HG02852 (cell line): Measurements from ENCODE around the gene HK3.
"Not testable (repeated sequence)": the region's sequence is repeated elsewhere in the genome, so short reads cannot be mapped to it uniquely, and the experiment has no call there.

Experiments used
- ATAC-seq: cut with Tn5 transposase; IDR thresholded peaks from one replicate; pipeline ENCODE4 v1.9.1; 2021; ENCODE audit warnings: mild to moderate bottlenecking, moderate library complexity; ENCODE audit not compliant: unreplicated experiment

The HK3 gene

DNA sequence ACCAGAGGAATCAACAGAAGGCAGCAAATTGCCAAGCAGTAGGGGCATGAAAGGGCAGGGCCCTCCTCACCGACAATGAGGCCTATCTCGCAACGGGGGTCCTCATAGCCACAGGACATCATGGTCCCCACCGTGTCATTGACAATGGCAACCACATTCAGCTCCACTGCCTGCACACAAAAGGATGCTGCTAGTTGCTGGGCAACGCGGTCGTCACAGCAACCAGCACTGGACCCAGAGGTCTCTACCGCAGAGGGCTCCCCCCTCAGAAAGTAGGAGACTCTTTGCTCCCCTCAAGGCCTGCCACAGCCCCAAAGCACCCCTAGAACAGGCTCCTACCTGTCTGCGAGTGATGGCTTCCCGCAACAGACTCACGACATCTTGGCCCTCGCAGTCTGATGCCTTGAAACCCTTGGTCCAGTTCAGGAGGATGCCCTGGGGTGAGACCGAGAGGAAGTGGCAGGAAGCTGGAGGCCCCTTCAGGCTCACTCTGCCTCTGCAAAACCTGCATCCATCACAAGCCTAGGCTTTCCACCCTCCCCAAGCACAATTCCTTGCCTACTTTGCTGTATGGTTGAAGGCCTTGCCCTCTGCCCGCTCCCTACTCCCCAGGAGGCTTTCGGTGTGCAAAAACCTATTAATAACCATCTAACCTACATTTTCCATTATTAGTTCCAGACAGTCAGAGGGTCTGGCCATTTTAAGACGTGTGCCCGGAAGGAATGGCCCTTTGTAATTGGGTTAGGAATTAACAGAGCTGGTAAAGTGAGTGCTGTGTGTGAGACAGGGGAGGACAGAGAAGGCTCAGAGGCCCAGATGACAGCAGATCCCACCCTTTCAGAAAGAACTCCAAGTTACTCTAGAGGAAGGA lies 15.2 kb downstream of the HK3 start:
- no peak for ATAC-seq

DNA sequence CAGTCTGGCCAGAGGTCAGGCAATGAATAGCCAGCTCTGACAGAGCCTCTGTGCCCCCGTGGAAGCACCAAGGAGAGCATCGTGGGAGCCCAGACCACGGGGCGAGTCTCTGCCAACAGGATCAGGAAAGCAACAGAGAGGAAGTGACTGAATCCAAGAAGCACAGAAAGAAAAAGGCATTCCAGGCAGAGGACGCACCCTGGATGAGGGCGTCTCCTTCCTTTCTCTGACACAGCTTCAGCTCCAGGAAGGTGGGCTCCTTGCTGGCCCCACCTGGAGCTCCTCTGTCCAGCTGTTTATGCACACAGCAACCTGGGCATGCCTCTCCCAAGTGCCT lies 16.6 kb downstream of the HK3 start:
- ATAC-seq: no peak

DNA sequence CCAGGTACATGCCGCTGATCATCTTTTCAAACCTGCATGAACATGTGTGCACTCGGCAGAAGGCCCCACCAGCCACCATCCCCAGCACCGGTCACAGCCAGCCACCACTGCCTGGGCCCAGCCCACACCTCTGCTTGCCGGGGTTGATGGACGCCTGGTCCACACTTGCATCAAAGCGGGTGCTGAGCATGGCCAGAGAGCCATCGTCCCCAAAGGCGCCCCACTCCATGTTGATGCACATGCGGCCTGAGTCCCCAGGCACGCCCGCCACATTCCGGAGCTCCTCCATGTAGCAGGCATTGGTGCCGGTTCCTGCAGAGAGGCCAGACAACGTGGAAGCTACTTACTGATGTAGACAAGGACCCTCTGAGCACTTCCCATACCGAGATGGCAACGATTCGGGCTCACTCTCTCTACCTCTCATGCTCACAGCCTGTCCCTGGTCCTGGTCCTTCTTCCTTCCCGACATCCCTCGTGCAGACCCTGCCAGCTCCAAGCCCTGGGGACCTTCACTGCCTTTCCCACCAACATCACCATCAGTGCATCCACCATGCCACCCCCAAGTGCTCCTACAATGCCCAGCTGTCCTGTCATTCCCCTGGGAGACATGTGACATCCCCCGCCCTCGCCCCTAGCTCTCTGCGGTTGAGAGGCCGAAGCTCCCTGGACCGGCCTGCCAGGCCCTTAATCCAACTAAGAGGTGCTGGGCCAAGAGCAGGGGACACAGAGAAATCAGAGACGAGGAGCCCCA lies 17.2 kb downstream of the HK3 start:
- ATAC-seq: no peak

DNA sequence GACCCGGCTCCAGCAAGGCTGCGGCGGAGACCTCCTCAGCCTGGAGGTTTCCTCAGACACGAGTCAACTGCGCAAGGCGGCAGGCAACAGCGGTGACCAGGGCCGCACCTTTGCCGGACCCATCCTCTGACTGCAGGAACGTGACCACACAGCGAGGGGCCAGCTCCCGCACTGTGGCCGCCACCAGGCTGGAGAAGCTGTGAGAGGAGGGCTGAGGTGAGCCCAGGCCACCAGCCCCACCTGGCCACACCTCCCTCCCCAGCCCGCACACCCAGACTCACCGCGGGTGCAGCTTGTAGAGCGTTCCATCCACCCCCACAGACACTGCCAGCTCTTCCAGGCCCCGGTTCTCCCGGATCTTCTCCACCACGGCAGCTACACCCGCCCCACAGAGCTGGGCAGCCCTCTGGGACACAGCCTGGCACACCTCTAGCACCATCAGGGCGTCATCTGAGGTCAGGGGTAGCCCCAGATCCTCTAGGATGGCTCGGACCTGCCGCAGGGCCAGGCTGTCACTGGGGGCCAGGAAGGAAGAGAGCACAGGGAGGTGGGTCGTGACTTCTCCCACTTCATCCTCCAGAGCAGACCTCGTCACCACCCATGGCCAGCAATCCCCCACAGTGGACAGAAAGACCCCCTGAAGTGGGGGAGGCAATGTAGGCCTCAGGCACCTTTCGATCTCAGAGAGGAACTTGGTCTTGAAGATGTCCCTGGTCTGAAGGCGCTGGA lies 18.0 kb downstream of the HK3 start:
- ATAC-seq: no peak

DNA sequence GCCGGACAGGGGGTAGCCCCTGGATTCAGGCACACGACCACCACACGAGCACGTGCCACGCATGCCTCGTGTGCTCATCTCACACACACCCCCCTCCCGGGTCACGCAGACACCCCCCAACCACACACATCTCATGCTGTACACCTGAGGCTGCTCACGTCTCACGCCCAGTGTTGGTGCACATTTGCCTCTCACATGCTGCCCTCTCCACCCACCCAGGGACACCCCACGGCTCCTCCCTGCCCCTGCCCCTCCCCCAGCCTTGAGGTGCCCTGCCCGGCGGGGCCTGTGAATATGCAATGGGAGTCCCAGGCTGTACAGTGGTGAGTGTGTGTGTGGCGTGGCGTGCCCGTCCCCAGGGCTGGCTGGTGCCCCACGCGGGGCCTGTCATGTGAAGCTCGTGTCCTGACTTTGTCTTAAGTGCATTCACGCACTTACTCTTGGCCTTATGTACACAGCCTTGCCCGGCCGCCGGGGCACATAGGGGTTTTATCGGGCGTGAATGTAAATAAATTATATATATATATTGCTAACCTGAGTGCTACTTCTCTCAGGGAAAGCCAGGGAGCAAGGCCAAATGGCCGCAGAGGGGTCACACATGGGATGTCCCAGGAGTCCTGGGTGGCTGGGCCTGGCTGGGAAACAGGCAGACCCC lies 18.7 kb downstream of the HK3 start:
- no peak for ATAC-seq

DNA sequence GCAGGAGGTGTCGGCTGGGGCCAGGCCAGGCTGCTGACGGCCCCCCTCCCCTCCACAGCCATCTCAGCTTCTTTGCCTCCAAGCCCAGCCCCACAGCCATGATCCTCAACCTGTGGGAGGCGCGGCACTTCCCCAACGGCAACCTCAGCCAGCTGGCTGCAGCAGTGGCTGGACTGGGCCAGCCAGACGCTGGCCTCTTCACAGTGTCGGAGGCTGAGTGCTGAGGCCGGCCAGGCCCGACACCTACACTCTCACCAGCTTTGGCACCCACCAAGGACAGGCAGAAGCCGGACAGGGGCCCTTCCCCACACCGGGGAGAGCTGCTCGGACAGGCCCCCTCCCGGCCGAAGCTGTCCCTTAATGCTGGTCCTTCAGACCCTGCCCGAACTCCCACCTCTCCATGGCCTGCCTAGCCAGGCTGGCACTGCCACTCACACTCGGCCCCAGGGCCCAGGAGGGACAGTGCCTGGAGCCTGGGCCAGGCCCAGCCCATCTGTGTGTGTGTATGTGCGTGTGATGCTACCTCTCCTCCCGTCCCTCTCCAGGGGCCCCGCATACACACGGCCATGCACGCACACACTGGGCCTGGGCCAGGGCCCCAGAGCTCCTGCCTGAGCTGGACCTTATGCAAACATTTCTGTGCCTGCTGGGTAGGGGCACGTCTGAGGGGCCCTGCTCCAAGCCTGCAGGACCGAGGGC lies 19.3 kb downstream of the HK3 start:
- ATAC-seq: no peak

DNA sequence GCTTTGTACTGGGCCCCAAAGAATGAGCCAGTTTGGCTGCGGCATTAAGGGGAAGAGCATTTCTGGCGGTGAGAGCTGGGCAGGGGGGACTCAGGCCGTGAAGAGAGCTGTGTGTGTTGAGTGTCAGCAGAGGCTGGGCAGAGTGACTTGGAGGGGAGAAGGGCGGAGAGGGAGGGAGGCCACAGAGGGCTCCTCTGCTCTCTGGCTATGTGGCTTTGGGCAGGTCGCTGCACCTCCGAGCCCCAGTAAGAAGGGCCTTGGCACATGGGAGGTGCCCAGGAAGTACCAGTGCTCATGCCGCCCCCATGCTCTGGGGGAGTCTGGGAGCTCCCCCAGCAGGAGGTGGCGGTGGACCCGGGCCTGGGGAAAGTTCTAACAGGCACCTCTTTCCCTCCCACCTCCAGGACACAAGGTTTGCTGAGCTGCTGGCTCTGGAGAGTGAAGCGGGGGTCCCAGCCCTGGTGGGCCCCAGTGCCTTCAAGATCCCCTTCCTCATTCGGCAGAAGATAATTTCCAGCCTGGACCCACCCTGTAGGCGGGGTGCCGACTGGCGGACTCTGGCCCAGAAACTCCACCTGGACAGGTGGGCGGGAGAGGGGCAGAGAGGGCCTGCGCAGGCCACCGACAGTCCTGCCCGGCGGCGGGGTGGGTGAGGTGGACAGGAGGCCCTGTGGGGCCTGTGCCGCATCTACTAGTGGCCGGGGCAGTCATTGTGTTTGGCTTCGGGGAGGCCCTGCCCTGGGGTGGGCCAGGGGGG lies 20.1 kb downstream of the HK3 start:
- ATAC-seq: no peak

DNA sequence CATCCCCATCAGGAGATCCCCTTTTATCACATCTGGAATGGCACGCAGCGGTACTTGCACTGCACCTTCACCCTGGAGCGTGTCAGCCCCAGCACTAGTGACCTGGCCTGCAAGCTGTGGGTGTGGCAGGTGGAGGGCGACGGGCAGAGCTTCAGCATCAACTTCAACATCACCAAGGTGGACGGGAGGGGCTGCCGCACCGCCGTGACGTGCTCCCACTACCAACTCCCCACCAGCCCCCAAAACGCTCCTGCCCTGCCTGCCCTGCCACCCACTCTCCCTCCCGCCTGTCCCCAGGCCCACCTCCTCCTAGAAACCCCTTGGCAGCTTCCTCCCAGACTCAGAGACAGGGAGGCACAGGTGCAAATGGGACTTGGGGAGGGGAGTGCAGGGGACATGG lies 20.7 kb downstream of the HK3 start:
- no peak for ATAC-seq

DNA sequence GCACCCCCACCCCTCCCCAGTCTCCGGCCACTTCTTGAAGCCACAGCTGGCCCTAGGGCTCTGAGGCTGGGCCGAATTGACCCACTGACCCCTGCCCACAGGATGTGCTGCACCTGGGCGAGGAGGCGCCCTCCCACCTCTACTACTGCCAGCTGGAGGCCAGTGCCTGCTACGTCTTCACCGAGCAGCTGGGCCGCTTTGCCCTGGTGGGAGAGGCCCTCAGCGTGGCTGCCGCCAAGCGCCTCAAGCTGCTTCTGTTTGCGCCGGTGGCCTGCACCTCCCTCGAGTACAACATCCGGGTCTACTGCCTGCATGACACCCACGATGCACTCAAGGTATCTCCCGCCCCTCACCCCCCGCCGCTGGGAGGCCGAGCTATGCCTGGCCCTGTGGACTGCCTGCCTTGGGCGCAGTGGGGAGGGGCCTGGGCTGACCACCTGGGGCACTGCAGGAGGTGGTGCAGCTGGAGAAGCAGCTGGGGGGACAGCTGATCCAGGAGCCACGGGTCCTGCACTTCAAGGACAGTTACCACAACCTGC lies 21.3 kb downstream of the HK3 start:
- no peak for ATAC-seq

DNA sequence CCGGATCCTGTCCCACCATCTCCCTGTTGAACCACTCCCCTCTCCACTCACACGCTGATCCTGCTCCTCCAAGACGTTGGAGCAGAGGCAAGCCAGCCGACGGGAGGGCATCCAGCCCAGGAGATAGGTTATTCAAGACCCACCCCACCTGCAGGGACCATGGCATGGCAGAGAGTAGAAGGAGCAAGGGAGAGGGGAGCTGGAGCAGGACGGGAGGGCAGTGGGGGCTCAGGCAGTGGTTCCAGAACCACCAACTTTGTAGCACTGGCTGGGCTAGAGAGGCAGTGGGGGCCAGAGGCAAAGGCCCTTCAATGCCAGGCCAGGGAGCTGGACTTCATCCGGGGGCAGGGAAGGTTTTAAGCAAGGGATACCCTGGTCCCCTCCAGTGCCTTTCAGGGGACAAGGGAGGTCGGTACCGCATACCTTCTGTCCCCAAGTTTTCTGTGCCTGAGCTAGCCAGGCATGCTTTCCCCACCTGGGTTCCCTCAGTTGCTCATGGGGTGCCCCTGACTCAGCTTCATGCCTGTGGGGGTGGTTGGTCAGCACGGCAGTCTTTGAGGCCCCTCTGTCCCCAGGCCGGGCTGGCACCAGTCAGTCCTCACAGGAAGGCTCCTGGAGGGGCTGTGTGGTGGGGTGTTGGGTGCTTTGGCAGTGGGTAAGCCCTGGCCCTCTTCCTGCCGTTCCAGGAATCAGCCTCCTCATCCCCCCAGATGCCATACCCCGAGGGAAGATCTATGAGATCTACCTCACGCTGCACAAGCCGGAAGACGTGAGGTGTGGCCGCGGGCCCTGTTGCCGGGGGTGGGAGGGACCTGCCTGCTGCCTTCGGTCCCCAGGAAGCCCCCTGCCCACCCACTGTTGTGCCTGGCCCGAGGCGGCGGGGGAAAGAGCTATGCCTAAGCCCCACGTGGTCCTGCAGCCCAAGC lies 22.4 kb downstream of the HK3 start:
- no peak for ATAC-seq

DNA sequence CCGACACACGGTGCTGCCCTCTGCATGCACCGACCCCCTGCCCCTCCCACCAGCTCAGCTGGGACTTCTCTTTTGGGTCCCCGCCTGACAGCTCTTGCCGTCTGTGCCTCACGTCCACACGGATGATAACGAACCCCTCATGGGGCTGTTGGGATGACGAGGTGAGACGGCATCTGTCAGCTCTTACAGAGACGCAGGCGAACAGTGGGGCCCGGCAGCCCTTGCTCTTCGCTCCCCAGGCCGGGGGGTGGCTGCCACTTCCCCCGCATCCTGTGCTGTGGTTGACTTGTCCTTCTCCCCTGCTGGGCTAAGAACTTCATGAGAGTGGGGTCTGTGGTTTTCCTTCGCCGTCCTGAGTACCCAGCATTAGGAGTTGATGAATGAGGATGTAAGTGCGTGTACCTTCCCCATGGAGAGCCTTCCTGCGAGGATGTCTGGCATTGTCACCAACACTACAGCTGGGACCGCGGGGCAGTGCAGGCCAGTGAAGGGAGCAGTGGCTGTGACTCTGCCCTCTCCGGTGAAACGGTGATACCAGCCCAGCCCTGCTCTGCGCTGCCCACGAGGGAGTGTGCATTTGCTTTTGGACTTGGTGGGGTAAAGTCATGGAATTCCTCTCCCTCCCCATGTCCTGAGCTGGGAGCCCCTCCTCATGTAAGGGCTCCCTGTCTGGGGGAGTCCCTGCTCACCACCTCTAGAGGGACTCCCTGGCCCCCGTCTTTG lies 23.2 kb downstream of the HK3 start:
- no peak for ATAC-seq

DNA sequence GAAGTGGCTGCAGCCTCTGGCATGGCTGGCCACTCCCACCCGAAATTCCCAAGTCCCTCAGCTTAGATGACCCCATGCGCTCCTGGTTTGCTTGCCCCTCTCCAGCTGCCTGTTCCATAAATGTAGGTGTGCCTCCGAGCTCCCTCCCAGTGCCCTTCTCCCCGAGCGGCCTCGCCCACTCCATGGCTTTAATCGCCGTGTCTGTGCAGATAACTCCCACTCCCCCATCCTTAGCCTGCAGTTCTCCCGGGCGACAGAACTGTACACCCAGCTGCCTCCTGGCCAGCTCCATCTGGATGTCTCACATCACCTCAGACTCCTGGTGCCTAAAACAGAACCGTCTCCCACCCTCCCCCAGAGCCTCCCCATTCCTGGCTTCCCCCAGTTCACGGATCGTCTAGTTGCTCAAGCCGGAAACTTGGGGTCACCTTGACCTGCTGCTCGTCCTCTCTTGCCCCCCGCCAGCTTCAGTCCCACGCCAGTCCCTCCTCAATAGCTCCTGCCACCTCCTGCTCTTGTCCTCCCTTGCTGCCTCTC lies 24.1 kb downstream of the HK3 start:
- ATAC-seq: no peak

DNA sequence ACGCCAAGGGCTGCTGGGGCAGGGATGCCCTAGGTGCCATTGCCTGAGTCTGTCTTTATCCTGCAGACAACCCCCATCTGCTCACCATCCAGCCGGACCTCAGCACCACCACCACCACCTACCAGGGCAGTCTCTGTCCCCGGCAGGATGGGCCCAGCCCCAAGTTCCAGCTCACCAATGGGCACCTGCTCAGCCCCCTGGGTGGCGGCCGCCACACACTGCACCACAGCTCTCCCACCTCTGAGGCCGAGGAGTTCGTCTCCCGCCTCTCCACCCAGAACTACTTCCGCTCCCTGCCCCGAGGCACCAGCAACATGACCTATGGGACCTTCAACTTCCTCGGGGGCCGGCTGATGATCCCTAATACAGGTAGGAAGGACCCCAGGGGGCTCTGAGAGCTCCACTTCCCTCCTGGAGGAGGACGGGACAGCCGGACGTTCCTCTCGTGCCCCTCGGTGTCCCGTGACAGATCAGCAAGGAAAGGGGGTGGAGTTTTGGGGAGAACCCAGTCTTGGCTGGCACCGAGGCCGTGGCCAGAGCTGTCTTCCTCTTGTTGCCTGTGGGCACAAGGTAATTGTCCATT lies 24.9 kb downstream of the HK3 start:
- no peak for ATAC-seq

DNA sequence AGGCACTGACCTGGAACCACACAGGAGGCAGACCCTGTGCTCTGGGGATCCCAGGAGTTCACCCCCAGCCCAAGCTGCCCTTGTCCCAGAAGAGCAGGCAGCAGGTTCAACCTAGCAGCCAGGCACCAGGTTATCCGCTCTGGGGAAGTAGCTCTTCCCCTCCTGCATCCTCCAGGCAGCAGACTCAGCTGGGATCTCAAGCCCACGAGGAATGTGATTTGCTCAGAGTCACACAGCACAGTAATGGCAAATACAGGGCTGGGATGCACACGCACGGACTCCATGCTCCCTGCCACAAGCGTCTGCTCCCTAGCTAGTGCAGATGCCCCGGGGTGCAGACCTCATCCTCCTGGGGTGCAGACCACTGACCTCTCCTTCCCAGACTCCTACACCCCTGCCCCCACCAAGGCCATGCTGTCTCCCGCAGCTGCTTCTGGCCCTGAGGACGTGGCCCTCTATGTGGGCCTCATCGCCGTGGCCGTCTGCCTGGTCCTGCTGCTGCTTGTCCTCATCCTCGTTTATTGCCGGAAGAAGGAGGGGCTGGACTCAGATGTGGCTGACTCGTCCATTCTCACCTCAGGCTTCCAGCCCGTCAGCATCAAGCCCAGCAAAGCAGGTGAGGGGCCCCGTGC lies 25.5 kb downstream of the HK3 start:
- no peak for ATAC-seq

DNA sequence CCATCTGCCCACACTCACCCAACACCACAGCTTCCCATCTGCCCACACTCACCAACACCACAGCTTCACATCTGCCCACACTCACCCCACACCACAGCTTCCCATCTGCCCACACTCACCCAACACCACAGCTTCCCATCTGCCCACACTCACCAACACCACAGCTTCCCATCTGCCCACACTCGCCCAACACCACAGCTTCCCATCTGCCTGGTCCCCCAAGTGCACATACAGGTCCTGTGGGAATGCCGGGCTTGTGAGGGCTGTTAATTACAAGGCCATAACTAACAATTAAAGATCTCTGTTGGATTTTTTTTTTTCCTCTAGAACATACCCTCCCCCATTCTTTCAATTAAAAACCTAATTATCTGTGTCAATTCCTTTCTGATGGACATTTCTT lies 26.1 kb downstream of the HK3 start:
- ATAC-seq: not testable (repeated sequence)

DNA sequence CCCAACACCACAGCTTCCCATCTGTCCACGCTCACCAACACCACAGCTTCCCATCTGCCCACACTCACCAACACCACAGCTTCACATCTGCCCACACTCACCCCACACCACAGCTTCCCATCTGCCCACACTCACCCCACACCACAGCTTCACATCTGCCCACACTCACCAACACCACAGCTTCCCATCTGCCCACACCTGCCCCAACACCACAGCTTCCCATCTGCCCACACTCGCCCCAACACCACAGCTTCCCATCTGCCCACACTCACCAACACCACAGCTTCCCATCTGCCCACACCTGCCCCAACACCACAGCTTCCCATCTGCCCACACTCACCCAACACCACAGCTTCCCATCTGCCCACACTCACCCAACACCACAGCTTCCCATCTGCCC lies 26.6 kb downstream of the HK3 start:
- not testable (repeated sequence) for ATAC-seq

DNA sequence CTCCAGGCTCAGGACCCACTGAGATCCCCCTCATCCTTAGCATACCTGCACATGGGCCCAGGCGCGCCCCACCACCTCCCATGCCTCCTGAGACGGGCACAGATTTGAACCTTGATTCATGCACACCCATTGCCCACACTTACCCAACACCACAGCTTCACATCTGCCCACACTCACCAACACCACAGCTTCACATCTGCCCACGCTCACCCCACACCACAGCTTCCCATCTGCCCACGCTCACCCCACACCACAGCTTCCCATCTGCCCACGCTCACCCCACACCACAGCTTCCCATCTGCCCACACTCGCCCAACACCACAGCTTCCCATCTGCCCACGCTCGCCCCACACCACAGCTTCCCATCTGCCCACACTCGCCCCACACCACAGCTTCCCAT lies 28.5 kb downstream of the HK3 start:
- not testable (repeated sequence) for ATAC-seq
